ENCODE measurements around the gene UBE2L3.
A peak's percentile ranks its signal among the peaks of the same experiment; 100 is the strongest.

UBE2L3 gene

GRCh38 chr22:21665047-21665851 lies 97.7 kb downstream of the UBE2L3 start:
- H3K9me3 Mint-ChIP-seq: no peaks in the 10 kb centered on the region

GRCh38 chr22:21666786-21667185 lies 99.3 kb downstream of the UBE2L3 start:
- H3K4me3 Mint-ChIP-seq: peak overlapping the region; percentile 100
- H3K36me3 Mint-ChIP-seq: peaks cover 14% of the 10 kb centered on the region
- CTCF ChIA-PET: interaction anchor here (0.6 kb wide), 1 partner anchor 295 kb away, joined by 4 read pairs; no protein-coding TSS in a partner anchor
- peaks cover 36% of the 10 kb centered on the region for H3K4me1 Mint-ChIP-seq
- H3K27ac Mint-ChIP-seq: peak overlapping the region; percentile 98
- peaks cover 2% of the 10 kb centered on the region for H3K27me3 Mint-ChIP-seq
- no peaks in the 10 kb centered on the region for H3K9me3 Mint-ChIP-seq
- DNase-seq: no peak

More at GRCh38 chr22:21665047-21665851, 97.7 kb downstream of the UBE2L3 start:
- CTCF ChIA-PET: interaction anchor here (0.7 to 1.3 kb wide), 2 partner anchors 19 to 22 kb away, joined by 3 read pairs; no protein-coding TSS in a partner anchor
- H3K36me3 Mint-ChIP-seq: peaks cover 8% of the 10 kb centered on the region
- DNase-seq: no peak
- peak overlapping the region; percentile 100 for H3K4me3 Mint-ChIP-seq
- peak overlapping the region; percentile 98 for H3K27ac Mint-ChIP-seq
- H3K4me1 Mint-ChIP-seq: peaks cover 36% of the 10 kb centered on the region
- H3K27me3 Mint-ChIP-seq: peaks cover 12% of the 10 kb centered on the region

- Mint-ChIP-seq H3K4me3 (peak overlapping the region; percentile 21), H3K27ac (no peak overlapping the region), H3K36me3 (peaks cover 30% of the 10 kb centered on the region), H3K4me1 (peaks cover 36% of the 10 kb centered on the region), H3K9me3 (no peaks in the 10 kb centered on the region), H3K27me3 (no peaks in the 10 kb centered on the region)
- CTCF ChIA-PET: no interaction called here
- no peak for DNase-seq
These were observed 101.5 kb downstream of the UBE2L3 start for GRCh38 chr22:21669026-21669425.

GRCh38 chr22:21672107-21672629 lies 104.7 kb downstream of the UBE2L3 start:
- CTCF ChIA-PET: no interaction called here
- H3K4me1 Mint-ChIP-seq: peaks cover 16% of the 10 kb centered on the region
- H3K4me3 Mint-ChIP-seq: no peak overlapping the region
- no peak for DNase-seq
- H3K36me3 Mint-ChIP-seq: peaks cover 54% of the 10 kb centered on the region
- no peaks in the 10 kb centered on the region for H3K9me3 Mint-ChIP-seq
- no peak overlapping the region for H3K27ac Mint-ChIP-seq
- H3K27me3 Mint-ChIP-seq: no peaks in the 10 kb centered on the region
